Measurements from ENCODE around the gene TAOK3. TPM values are rescaled to one million over a fixed set of nuclear protein-coding genes. Genes with fewer than 3 reads are reported as not detected.

The TAOK3 gene
- polyA plus RNA-seq, 3 donors: 19.7 to 58.3 (median 44.8) TPM

DNA sequence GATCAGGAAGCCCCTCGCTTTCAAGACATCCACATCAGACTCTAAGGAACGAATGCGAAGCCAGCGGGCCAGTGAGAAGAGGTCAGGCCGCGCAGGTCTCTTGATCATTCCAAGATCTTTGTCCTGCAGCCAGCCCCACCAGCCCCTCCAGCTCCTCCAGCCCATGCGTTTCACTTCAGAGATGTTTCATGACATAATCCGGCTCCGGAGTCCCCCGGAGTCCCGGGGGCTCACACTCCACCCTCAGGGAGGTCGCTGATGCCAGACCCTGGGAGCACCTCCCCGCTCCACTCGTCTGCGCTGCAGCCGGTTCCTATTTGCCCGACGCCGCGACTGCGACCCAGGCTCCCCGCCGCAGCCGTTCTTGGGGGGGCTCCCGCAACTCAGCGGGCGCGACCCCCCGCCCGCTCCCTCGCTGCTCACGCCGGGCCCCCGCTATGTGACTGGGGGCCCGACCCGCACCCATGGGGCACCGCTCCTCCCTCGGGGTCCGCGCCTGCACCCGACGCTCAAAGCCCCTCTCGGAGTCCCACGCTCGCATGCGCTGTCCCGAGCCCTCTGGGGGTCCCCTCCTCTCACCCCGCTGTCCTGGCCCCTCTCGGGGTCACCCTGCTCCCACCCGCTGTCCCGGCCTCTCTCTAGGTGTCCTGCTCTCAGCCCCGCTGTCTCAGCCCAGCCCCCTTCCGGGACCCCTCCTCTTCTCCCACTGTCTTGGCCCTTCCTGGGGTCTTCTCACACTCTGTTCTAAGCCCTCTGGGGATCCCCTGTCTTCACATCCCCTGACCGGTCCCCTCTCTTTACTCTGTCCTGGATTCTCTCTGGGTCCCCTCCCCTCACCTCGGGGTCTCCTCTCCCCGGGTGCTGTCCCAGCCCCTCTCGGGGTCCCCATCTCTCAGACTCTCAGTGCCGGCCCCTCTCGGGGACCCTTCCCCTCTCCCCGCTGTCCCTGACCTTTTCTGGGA is 1.1 kb downstream of the TAOK3 start:
- WGBS (ENCODE audit: insufficient coverage): 0% methylated on average over 60 of the region's 60 CpGs
- Histone ChIP-seq H2AFZ (ENCODE audit: insufficient read depth, low read depth, low read length, poor library complexity, severe bottlenecking) (peak overlapping the region; percentile 76), H3K27ac (ENCODE audit: low read depth in 1 of 2, low read length in 2 of 2) (peak overlapping the region; percentile 32 to 89)

DNA sequence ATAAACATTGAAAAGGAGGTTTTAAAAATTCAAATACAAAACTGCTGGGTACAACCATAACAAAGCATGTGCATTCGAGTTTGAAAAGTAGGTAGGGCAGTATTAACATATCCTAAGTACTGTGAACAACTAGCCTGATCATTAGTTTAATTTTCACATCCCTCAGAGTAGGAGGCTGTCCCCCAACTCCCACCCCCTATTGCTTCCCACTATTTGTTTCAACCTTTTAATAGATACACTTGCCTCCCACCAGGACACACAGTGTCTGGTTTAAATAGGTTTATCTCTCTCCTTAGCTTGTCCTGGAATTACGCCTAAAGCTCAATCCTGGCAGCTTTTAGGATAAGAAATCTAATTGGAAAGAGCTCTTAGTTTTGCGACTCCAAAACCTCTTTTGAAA is 2.1 kb downstream of the TAOK3 start:
- DNase-seq: no peak
- H3K27me3 Mint-ChIP-seq (ENCODE audit: low read depth in 3 of 3): no peaks in the 10 kb centered on the region
- intact Hi-C loops (cut with micrococcal nuclease): loop anchor here (5.0 to 10.0 kb wide), 7 partner anchors 38 to 316 kb away; partner anchors contain the start of gene WSB2 (in 1 of the 2)
- peak overlapping the region; percentile 98 to 99 for H3K4me3 Mint-ChIP-seq
- H3K4me1 Mint-ChIP-seq: peaks cover 37% of the 10 kb centered on the region
- Histone ChIP-seq H3K36me3 (replicated peaks in 1 of 2; ENCODE audit: control insufficient read depth in 1 of 2, insufficient read depth in 2 of 2, low read length in 2 of 2) (no peaks in the 10 kb centered on the region), H2AFZ (ENCODE audit: insufficient read depth, low read depth, low read length, poor library complexity, severe bottlenecking) (no peak overlapping the region), H3K79me2 (ENCODE audit: insufficient read depth, low read length) (peaks cover 86% of the 10 kb centered on the region), H3K4me1 (ENCODE audit: control insufficient read depth in 1 of 2, insufficient read depth in 2 of 2, low read length in 2 of 2) (peaks cover 32 to 51% of the 10 kb centered on the region in 2 donors), H3K4me3 (replicated peaks in 1 of 3; ENCODE audit: low read depth in 2 of 3, low read length in 3 of 3) (peak overlapping the region; percentile 89 to 96 (median 94)), H4K20me1 (ENCODE audit: insufficient read depth, low read length) (peaks cover 61% of the 10 kb centered on the region), H3K9ac (ENCODE audit: insufficient read depth, low read length, poor library complexity, severe bottlenecking) (peak overlapping the region; percentile 85), H3K27ac (ENCODE audit: low read depth in 1 of 2, low read length in 2 of 2) (peak overlapping the region in 1 of 2 donors; percentile 89), H3K27me3 (ENCODE audit: control insufficient read depth in 2 of 2, insufficient read depth in 2 of 2, low read length in 2 of 2) (no peaks in the 10 kb centered on the region), H3K9me3 (replicated peaks in 1 of 2; ENCODE audit: control insufficient read depth in 1 of 2, insufficient read depth in 1 of 2, low read length in 2 of 2) (no peaks in the 10 kb centered on the region), H3K4me2 (replicated peaks; ENCODE audit: extremely low read depth, low read length, poor library complexity, severe bottlenecking) (peak overlapping the region; percentile 94)
- H3K36me3 Mint-ChIP-seq: peaks cover 0 to 2% of the 10 kb centered on the region in 2 donors
- peaks cover 0 to 3% (median 0%) of the 10 kb centered on the region in 7 donors for H3K9me3 Mint-ChIP-seq
- peak overlapping the region in 5 of 7 donors; percentile 33 to 87 (median 85) for H3K27ac Mint-ChIP-seq
- WGBS (ENCODE audit: insufficient coverage): no CpG with 5 or more reads among the region's 3 CpGs
- TF ChIP-seq, protein P1, sequence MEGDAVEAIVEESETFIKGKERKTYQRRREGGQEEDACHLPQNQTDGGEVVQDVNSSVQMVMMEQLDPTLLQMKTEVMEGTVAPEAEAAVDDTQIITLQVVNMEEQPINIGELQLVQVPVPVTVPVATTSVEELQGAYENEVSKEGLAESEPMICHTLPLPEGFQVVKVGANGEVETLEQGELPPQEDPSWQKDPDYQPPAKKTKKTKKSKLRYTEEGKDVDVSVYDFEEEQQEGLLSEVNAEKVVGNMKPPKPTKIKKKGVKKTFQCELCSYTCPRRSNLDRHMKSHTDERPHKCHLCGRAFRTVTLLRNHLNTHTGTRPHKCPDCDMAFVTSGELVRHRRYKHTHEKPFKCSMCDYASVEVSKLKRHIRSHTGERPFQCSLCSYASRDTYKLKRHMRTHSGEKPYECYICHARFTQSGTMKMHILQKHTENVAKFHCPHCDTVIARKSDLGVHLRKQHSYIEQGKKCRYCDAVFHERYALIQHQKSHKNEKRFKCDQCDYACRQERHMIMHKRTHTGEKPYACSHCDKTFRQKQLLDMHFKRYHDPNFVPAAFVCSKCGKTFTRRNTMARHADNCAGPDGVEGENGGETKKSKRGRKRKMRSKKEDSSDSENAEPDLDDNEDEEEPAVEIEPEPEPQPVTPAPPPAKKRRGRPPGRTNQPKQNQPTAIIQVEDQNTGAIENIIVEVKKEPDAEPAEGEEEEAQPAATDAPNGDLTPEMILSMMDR (IDR thresholded peaks at IDR 0.05): no peak

More for the DNA sequence above, 1.1 kb downstream of the TAOK3 start:
- Histone ChIP-seq H3K4me3 (replicated peaks in 1 of 3; ENCODE audit: low read depth in 2 of 3, low read length in 3 of 3) (peak overlapping the region; percentile 89 to 96 (median 94)), H3K9me3 (replicated peaks in 1 of 2; ENCODE audit: control insufficient read depth in 1 of 2, insufficient read depth in 1 of 2, low read length in 2 of 2) (no peaks in the 10 kb centered on the region), H3K9ac (ENCODE audit: insufficient read depth, low read length, poor library complexity, severe bottlenecking) (peak overlapping the region; percentile 85), H4K20me1 (ENCODE audit: insufficient read depth, low read length) (peaks cover 53% of the 10 kb centered on the region), H3K4me2 (replicated peaks; ENCODE audit: extremely low read depth, low read length, poor library complexity, severe bottlenecking) (peak overlapping the region; percentile 94), H3K4me1 (ENCODE audit: control insufficient read depth in 1 of 2, insufficient read depth in 2 of 2, low read length in 2 of 2) (peaks cover 37 to 54% of the 10 kb centered on the region in 2 donors), H3K27me3 (ENCODE audit: control insufficient read depth in 2 of 2, insufficient read depth in 2 of 2, low read length in 2 of 2) (no peaks in the 10 kb centered on the region), H3K79me2 (ENCODE audit: insufficient read depth, low read length) (peaks cover 79% of the 10 kb centered on the region), H3K36me3 (replicated peaks in 1 of 2; ENCODE audit: control insufficient read depth in 1 of 2, insufficient read depth in 2 of 2, low read length in 2 of 2) (no peaks in the 10 kb centered on the region)
- no peaks in the 10 kb centered on the region for H3K27me3 Mint-ChIP-seq (ENCODE audit: low read depth in 3 of 3)
- peak overlapping the region; percentile 98 to 99 for H3K4me3 Mint-ChIP-seq
- H3K9me3 Mint-ChIP-seq: peaks cover 0 to 3% (median 0%) of the 10 kb centered on the region in 7 donors
- peak in 1 of 3 donors; percentile 15 for DNase-seq
- intact Hi-C loops (cut with micrococcal nuclease): loop anchor here (1.0 to 10.0 kb wide), 9 partner anchors 9 to 317 kb away; partner anchors contain the start of gene WSB2 (in 1 of the 2)
- H3K36me3 Mint-ChIP-seq: peaks cover 0 to 2% of the 10 kb centered on the region in 2 donors
- peak overlapping the region; percentile 86 to 96 (median 93) for H3K27ac Mint-ChIP-seq
- TF ChIP-seq, protein P1 (IDR thresholded peaks at IDR 0.05): no peak
- H3K4me1 Mint-ChIP-seq: peaks cover 38% of the 10 kb centered on the region

Measured in CD14-positive monocyte (primary cell).